GM21360 (cell line): ENCODE data around the gene DENND6B.

Experiments used
- ATAC-seq: cut with Tn5 transposase; IDR thresholded peaks from one replicate; pipeline ENCODE4 v1.9.1; 2021; ENCODE audit warnings: mild to moderate bottlenecking, moderate library complexity; ENCODE audit not compliant: unreplicated experiment

The DENND6B gene

DNA sequence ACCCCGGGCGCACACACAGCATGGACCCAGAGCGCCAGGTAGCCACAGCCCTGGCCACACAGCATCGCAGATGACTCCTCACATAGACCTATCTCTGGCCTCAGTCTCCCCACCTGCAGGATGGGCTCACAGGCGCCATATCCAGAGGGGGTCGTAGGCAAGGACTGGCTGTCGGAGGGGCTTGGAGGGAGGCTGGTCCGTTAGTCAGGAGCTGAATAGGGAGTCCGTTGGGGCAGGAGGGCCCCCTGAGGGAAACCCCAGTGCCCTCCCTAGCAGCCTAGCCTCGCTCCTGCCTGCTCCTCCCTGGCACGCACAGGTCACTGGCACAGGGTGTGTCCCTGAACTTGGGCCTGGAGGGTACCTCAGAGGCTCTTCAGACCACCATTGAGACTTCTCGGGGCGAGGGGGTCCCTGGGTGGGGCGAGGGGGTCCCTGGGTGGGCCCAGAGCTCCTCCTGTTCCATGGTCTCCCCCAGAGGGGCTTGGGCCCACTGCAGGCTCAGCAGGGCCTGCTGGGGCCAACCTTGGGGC is 21.4 kb downstream of the DENND6B start:
- ATAC-seq: no peak

DNA sequence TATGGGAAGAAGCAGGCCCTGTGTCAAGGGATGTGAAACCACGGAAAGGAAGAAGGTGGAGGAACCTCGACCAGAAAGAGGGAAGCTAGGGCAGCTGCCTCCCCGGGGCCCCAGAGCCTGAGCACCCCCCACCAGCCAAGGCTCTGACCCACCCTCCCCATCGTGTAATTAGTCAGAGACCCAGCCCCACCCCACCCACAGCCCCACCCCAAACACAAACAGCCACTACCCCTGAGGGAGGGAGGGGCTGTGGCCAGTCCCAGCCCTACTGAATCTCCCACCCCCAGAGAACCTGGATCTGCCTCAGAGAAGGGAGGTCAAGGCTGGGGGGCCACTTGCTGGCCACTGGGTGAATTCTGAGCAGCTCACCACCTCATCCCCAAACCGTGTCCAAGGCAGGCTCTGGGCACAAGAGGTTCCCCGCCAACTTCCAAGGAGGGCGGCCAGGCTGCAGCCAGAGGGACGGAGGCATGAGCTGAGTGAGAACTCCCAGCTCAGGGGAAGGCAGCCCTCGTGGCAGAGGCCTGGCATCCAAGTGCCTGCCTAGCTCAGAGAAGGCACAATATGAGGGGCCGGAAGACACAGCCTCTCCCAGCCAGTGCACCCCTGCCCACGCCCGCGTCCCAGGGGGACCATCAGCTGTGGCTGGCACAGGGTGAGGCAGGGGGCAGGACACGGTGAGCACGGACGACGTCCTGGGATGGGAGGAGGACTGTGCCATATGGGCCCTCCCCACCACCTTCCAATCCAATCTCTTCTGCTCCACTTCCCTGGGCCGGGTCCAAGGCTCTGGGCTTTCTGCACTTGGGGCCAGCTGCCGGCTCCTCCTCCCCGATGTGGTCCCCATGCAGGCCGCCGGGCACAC is 22.1 kb downstream of the DENND6B start:
- no peak for ATAC-seq

DNA sequence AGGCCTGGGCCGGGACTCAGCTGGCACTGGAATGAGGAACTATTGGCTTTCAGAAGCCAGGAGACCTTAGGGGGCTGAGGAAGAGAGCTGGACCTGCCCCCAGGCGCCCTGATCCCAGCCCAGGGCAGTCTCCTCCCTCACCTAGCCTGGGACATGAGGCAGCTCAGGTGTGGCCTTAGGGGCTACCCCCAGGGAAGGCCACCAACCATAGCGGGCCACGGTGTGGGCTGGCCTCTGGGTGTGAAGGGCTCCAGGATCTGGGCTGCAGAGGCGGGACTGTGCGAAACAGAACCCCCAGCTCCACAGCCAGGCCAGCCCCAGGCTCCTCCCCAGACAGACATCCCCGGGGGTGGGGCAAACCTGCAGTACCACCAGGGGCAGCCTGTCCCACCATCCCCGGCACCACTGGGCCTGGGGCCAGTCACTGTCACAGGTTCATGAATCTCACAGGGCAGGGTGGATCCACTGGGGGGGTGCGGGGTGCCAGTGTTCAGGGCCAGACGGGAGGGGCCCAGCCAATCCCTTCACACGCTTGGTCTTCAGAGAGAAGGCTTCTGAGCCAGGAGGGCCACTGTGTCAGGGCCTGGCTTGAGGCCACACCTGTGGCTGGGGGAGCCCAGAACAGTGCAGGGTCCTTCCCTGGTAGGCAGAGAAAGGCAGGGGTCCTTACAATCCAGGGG is 22.8 kb downstream of the DENND6B start:
- no peak for ATAC-seq

DNA sequence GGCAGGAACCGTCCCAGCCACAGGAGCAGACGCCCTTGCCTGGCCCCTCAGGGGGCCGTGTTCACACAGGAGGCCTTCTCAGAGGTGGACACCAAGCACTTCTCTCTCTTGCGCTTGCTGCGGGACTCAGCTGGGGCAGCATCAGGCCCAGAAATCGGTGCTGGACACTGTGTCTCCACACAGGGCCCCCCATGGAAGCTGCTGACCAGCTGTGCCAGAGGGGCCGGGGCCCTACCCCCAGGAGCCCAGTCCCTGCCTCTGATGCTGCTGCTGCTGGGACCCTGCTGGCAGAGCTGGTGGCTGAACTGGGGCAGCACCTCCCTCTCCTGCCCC is 23.3 kb downstream of the DENND6B start:
- ATAC-seq: no peak

DNA sequence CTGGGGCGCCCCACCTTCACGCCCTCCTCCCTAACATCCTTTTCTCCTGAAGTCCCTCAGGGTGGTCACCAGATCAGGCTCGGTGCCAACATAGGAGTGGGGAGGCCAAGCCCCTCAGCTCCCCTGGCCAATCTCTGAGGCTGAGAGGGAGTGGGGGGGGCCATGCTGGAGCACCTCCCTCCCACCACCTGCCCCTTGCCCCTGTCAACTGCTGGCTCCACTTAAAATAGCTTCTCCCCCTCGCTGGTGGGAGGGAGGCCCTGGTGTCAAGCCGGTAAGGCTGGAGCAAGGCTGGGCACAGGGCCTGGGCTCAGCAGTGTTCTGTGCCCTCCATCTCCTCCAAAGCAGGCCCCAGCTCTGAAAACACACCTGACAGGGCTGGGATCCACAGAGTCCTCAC is 24.2 kb downstream of the DENND6B start:
- ATAC-seq: no peak

- no peak for ATAC-seq
Measured at GRCh38 chr22:50302041-50302541, 24.7 kb downstream of the DENND6B start.

DNA sequence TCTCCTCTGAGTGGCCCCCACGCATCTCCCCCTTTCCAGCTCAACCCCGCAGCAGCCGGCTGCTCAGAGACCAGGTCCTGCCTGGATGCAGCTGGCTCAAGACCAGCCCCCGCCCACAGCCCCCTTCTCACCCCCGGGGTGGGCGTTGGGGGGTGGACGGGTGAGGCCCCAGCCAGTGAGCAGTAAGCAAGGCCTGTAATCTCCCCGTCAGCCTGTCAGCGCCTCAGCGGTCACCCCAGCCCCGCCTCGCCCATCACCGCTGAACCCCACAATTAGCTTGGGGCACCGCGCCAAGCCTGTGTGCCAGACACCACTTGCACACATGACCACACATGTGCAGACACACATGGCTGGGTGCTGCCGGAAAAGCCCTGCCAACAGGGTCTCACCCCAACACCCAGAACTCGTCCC is 25.2 kb downstream of the DENND6B start:
- ATAC-seq: no peak

GRCh38 chr22:50300620-50301257 is 26.1 kb downstream of the DENND6B start:
- no peak for ATAC-seq

DNA sequence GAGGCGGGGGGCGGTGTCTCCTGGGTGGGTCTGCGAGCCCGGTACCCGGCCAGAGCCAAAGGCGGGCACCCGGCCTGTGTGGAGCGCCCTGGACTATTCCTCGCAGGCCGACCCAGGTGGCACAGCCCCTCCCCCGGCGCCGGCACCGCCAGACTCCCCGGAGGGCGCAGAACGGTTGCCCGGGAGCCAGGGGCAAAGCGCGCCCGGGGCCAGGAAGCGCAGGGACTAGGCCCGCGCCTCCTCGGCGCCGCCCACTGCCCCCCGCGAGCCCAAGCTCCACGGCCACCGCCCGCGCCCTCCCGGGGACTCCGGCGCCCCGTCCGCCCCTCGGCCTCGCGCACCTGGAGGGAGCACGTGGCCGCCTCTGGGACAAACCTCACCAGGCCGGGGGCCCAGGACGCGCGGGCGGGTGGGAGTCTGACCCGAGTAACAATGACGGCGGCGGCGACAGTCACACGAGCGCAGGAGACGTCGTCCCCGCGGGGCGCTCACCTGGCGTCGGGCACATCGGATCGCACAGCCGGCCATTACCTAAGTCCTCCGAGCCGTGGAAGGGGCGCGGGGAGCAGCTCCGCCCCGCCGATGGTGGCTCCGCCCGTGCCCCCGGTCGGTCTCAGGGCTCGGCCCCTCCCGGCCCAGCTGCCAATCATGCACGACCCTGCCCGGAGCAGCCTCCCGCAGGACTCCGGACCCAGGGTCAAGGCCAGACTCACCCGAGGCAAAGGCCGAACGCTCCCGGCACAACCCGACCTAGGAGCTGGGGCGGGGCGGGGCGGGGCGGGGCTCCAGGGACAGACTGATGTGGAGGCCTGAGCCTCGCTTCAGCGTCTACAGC is 26.8 kb downstream of the DENND6B start:
- no peak for ATAC-seq

DNA sequence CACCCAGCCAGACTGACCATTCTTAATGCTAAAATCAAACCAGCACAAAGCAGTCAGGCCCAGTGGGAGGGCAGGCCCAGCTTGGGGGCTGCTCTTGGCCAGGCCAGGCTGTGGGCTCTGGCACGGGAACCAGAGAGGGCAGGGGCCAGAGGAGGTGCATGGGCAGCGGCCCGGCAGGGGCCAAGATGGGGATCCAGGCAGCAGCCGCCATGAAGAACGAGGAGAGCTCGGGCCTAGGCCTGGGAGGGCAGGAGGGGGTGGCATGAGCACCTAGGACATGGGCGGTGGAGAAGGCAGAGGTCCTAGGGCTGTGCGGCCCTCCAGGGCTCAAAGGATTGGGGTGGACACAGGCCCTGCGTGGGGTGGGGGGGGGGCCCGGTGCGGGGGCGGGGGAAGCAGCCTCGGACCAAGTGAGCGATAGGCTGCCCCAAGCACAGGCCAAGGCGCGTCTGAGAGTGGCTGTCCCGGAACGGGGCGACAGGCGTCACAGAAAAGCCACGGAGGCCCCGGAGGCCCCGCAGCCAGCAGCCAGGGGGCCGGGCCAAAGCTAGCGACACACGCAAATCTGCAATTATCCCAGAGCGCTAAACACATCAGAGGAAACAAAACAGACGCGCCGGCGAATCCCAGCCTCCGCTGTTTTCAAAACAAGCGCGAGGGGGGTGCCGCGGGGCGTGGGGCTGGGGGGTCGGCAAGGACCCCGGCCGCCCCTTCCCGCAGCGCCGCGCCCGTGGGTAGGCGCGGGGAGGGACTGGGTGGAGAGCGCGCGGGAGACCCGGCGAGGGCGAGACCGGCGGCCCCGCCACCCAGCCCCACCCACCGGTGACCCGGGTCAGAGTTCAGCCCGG is 27.7 kb downstream of the DENND6B start:
- no peak for ATAC-seq

- ATAC-seq: no peak
Measured at GRCh38 chr22:50298266-50298637, 28.6 kb downstream of the DENND6B start.

DNA sequence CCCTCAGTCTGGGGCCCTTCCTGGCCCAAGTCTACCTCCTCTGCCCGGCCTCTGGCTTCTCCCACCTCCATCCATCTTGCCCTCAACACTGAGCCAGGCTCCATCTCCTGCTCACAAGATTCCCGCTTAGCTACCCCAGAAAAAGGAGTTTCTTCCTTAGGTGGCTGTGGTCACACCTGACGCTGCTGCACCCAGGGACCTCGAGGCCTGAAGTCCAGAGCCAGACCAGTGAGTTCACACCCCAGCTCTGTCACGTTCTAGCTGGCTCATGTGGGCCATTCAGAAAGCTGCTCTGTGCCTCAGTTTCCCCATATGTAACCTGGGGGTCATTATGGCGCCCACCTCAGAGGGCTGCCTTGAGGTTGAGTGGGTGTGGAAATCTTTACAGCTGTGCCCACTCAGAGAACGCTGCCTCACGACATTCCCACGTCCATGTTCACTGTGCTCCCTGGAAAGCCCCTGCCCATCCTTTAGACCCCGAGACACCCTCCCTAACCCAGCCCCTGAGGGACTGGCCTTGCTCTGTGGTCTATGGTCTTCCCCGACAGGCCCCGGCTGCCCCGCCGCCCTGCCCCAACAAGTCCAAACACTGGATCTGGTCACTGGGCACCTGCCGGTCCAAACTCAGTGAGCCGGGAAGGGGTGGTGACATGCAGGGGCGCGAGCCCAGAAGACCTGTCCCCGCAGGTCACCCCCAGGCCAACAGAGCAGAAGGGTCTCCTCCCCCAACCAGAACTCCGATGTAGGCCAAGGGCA is 29.1 kb downstream of the DENND6B start:
- no peak for ATAC-seq

DNA sequence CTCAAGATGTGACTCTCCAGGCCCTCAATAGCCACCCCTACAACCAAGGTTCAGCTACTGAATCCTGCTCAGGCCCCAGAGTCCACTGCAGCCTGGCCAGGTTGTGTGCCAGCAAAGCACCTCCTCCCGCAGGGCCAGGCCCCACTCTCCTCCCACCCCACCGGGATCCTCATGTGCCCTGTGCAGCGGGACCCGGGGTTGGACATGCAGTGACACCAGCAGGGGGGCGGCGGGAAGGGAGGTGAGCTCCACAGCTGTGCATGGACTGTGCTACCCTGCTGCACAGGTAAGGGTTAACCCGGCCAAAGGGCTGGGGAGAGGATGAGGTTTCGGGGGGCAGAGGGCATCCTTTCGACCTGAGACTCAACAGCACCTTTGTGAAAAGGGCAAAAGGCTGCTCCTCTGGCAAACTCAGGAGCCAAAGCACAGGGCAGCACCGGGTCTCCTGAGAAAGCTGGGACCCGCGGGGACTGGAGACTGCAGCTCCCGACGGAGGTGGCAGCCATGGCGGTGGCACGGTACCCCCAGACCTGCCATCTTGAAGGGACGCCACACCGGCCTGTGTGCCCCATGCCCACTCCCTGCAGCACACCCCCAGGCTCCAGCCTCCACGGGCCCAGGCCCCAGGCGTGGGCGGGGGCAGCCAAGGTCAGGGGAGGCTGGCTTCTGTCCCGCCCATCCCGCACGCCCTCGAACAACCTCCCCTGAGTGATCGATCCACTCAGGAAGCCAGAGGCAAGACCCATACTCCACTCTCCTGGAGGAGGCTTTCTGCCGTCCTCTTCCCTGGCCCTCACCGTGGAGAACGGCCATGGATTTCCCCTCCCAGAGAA is 29.9 kb downstream of the DENND6B start:
- ATAC-seq: no peak

- ATAC-seq: no peak
Measured at GRCh38 chr22:50294319-50294656, 32.5 kb downstream of the DENND6B start.

DNA sequence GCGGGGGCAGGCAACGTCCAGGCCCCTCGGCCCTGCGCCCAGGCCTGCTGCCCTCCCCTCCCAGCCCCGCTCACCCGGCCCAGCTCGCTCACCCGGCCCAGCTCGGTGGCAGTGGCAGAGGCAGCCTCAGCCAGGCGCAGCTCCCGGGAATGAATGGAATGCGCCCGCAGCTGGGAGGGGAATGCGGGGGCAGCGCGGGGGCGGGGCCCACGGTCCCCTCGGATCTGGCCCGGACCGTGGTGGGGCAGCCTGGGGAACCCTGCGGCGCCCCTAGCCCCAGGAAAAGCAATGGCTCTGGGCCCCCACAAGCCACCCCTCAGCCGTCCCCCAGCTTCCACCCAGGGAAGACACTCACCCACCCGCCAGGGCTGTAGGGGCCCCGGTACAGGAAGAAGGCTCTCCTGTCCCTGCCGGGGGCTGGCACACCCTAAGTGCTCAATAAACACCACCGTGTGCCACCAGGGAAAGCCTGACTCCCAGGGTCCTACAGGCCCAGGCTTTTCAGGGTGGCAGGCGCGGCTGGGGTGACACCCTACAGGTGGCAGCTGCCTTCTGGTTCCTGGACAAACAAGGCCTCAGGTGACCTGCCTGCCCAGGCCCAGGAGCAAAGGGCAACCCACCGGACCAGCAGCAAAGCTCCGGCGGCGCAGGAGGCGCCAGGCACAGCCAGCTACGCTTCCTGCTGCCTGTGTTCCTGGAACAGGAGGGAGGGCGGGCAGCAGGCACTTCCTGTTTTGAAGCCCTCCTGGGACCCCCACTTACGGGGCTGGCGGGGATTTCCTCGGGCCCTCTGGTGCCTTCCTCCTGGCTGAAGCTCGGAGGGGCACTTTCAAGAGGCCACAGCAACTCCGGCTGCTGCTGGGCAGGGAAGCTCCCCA is 33.1 kb downstream of the DENND6B start:
- no peak for ATAC-seq

GRCh38 chr22:50292643-50293440 is 34.0 kb downstream of the DENND6B start:
- no peak for ATAC-seq
